Endodermal cell (in vitro differentiated cells): ENCODE measurements around the gene GPSM1. TPM values are rescaled to one million over a fixed set of nuclear protein-coding genes. Genes with fewer than 3 reads are reported as not detected.

Experiments used
- DNase-seq: peaks from one replicate; pipeline ENCODE4 v3.0.0-alpha.2; 2017
- H3K27ac ChIP-seq: 2 replicates; pipeline ENCODE4 v1.5.1; 2013; ENCODE audit warnings: mild to moderate bottlenecking, low read depth, low read length, moderate library complexity
- H3K27me3 ChIP-seq: 2 replicates; pipeline ENCODE4 v1.6.1; 2013; ENCODE audit warnings: mild to moderate bottlenecking, low read length, moderate library complexity; ENCODE audit not compliant: insufficient read depth, control insufficient read depth, poor library complexity, severe bottlenecking
- H3K36me3 ChIP-seq: 2 replicates; pipeline ENCODE4 v1.7.0; 2013; ENCODE audit warnings: mild to moderate bottlenecking, low read length, moderate library complexity; ENCODE audit not compliant: control insufficient read depth, insufficient read depth
- H3K4me1 ChIP-seq: one replicate; pipeline ENCODE4 v1.7.0; 2013; ENCODE audit warnings: low read length; ENCODE audit not compliant: control insufficient read depth, insufficient read depth
- H3K4me3 ChIP-seq: 2 replicates; pipeline ENCODE4 v1.5.1; 2013; ENCODE audit warnings: mild to moderate bottlenecking, low read length, moderate library complexity
- H3K9ac ChIP-seq: 2 replicates; pipeline ENCODE4 v1.6.1; 2013; ENCODE audit warnings: mild to moderate bottlenecking, low read length, moderate library complexity; ENCODE audit not compliant: poor library complexity, severe bottlenecking; ENCODE audit errors: extremely low read depth
- H3K9me3 ChIP-seq: 2 replicates; pipeline ENCODE4 v1.6.1; 2013; ENCODE audit warnings: mild to moderate bottlenecking, low read length, moderate library complexity; ENCODE audit not compliant: control insufficient read depth
- H3K27ac Mint-ChIP-seq: 2 replicates; pipeline ENCODE4 v1.8.0; 2020; ENCODE audit warnings: mixed read lengths
- H3K27me3 Mint-ChIP-seq: 2 replicates; pipeline ENCODE4 v1.8.0; 2021; ENCODE audit warnings: mild to moderate bottlenecking, mixed read lengths; ENCODE audit not compliant: insufficient read depth
- H3K36me3 Mint-ChIP-seq: 2 replicates; pipeline ENCODE4 v1.8.0; 2020; ENCODE audit warnings: low read depth, mixed read lengths
- H3K4me1 Mint-ChIP-seq: 2 replicates; pipeline ENCODE4 v1.8.0; 2020; ENCODE audit warnings: mixed read lengths
- H3K4me3 Mint-ChIP-seq: 2 replicates; pipeline ENCODE4 v1.8.0; 2020; ENCODE audit warnings: mild to moderate bottlenecking, moderate library complexity, mixed read lengths
- H3K9me3 Mint-ChIP-seq: 2 replicates; pipeline ENCODE4 v1.8.0; 2020; ENCODE audit warnings: mild to moderate bottlenecking, mixed read lengths
- CTCF ChIP-seq: fragments of 200-600 bp; sonication (generic); conservative IDR thresholded peaks from 2 replicates; pipeline ENCODE4 v1.5.0; 2021; ENCODE audit warnings: antibody characterized with exemption, mild to moderate bottlenecking
- WGBS, 2 experiments: methylation state at CpG; one replicate each; pipeline versions ENCODE4 v1.1.5 to v1.1.7; 2013; ENCODE audit warnings: missing lambda C conversion rate in 2 of 2, mixed read lengths in 1 of 2; ENCODE audit not compliant: insufficient coverage in 1 of 2, insufficient read length in 1 of 2; 5-methylcytosine and 5-hydroxymethylcytosine counted together
- total RNA-seq, 2 donors: library from RNA; stranded (reverse); fragmentation: NEBNext Ultra II Directional in 1 of 2; extraction: Animal tissue kit (Norgen Biotek cat#: 25700) in 1 of 2; gene quantifications; 2 replicates in 1 of 2; 3 replicates in 1 of 2; pipeline ENCODE4 v1.2.1, GENCODE V29; 2021

GPSM1 gene
- total RNA-seq, 2 donors from 2014 or later = 37.2 to 38.6 TPM

DNA sequence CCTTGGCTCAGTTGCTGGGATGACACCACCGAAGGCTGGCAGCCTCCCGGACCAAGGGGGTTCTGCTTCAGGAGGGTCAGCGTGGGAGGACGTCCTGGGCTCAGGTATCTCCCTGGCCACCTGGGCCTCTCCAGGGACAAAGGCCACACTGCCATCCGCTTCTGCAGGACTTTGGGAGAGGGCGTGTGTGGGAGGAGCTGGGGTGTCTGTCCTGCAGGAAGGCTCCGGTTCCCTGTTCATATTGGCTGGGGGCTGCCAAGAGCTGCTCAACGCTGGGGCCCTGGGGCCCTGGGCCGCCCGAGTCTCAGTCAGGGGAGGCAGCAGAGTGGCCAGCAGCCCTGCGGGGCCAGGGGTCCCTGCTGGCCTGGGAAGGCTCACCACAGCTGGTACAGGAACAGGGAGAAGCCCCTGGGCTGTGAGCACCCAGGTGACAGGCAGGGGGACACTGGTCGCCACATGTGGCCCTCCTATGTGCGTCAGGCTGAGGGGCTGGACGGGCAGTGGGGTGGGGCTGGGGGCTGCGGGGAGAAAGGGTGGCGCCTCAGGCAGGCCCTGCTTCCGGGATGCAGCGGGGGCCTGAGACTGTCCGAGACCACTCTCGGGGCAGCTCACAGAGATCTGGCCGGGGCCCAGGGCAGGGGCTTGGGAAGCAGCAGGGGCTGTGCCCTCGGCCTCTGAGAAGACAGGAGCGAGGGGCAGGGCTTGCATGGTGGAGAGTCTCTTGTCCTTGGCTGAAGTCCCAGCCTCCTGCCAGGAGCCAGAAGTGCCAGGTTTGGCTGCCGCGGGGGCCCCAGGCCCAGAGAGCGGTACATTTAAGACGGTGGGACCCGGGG, 51.0 kb downstream of the GPSM1 start:
- Mint-ChIP-seq H3K9me3 (no peaks in the 10 kb centered on the region), H3K36me3 (peaks cover 8% of the 10 kb centered on the region), H3K27ac (no peak overlapping the region), H3K4me3 (no peak overlapping the region), H3K27me3 (no peaks in the 10 kb centered on the region), H3K4me1 (no peaks in the 10 kb centered on the region)
- Histone ChIP-seq H3K27ac (no peak overlapping the region), H3K4me1 (no peaks in the 10 kb centered on the region), H3K4me3 (no peak overlapping the region), H3K9me3 (no peaks in the 10 kb centered on the region), H3K9ac (no peak overlapping the region), H3K36me3 (peaks cover 21% of the 10 kb centered on the region), H3K27me3 (no peaks in the 10 kb centered on the region)
- TF ChIP-seq CTCF = no peak
- WGBS, 2 experiments = 91 to 93% methylated on average over 20 to 28 of the region's 28 CpGs
- DNase-seq = no peak

- H3K27ac Mint-ChIP-seq = no peak overlapping the region
- no peak for DNase-seq
- 90 to 95% methylated on average over 11 to 18 of the region's 18 CpGs for WGBS, 2 experiments
These were observed 51.6 kb downstream of the GPSM1 start for GRCh38 chr9:136379003-136379287.

DNA sequence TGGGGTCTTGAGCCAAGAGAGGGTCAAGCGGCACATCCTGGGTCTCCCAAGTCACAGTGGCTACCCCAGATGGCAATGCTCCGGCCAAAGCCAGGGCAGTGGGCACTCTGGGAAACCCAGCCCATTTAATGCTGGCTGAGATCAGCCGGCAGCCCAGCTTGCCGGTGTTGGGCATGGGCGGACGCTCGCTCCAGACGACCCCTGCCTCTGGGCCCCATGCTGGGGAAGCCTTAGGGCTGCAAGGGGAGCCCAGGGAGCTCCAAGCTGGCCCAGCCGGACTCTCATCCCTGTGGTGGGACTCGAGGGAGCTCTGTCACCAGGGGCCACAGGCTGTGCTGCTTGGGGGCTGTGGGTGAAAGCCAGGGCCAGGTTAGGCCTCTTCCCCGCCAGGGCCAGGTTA, 52.1 kb downstream of the GPSM1 start:
- no peak for TF ChIP-seq CTCF
- Histone ChIP-seq H3K4me3 (no peak overlapping the region), H3K9me3 (no peaks in the 10 kb centered on the region), H3K27me3 (no peaks in the 10 kb centered on the region), H3K27ac (no peak overlapping the region), H3K9ac (no peak overlapping the region), H3K36me3 (peaks cover 30% of the 10 kb centered on the region), H3K4me1 (no peaks in the 10 kb centered on the region)
- Mint-ChIP-seq H3K27ac (no peak overlapping the region), H3K27me3 (no peaks in the 10 kb centered on the region), H3K36me3 (peaks cover 15% of the 10 kb centered on the region), H3K9me3 (no peaks in the 10 kb centered on the region), H3K4me3 (no peak overlapping the region), H3K4me1 (no peaks in the 10 kb centered on the region)
- no peak for DNase-seq
- 93 to 97% methylated on average over 10 to 11 of the region's 11 CpGs for WGBS, 2 experiments

More at GRCh38 chr9:136379003-136379287, 51.6 kb downstream of the GPSM1 start:
- Histone ChIP-seq H3K9ac (no peak overlapping the region), H3K4me3 (no peak overlapping the region), H3K9me3 (no peaks in the 10 kb centered on the region), H3K27ac (no peak overlapping the region), H3K4me1 (no peaks in the 10 kb centered on the region), H3K27me3 (no peaks in the 10 kb centered on the region), H3K36me3 (peaks cover 26% of the 10 kb centered on the region)
- H3K27me3 Mint-ChIP-seq = no peaks in the 10 kb centered on the region
- H3K36me3 Mint-ChIP-seq = peaks cover 10% of the 10 kb centered on the region
- TF ChIP-seq CTCF = no peak
- no peak overlapping the region for H3K4me3 Mint-ChIP-seq
- H3K9me3 Mint-ChIP-seq = no peaks in the 10 kb centered on the region
- H3K4me1 Mint-ChIP-seq = no peaks in the 10 kb centered on the region
